Measurements from ENCODE around the gene CDH12. TPM values are rescaled to one million over a fixed set of nuclear protein-coding genes. Genes with fewer than 3 reads are reported as not detected.

Gene CDH12
- total and polyA plus RNA-seq, 2 donors (not counting 3 experiments of a cell fraction or from before 2014, with no cell fraction given), result 0.03 TPM; not detected in 1

DNA sequence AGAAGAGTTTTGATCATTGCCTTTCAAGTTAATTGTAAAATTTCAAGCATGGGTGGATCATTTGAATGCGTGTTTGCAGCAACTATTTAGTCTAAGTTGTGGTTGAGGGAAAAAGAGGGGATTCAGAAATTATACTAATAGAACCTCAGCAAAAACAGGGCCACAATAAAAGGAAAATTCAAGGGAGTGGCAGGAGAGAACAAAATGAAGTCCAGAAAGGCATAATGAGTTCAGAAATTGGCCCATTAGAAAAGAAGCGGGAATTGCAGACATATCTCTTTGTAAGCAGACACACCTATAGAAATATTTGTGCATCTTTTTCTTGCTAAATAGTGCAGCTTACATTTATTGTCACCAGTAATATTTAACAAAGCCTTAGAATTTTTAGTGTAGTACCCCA is 960.0 kb downstream of the CDH12 start:
- Histone ChIP-seq H4K20me1 (replicated peaks; ENCODE audit: control insufficient read depth, extremely low read depth, insufficient read depth, low read length) (no peaks in the 10 kb centered on the region), H3K79me2 (ENCODE audit: control insufficient read depth, insufficient read depth, low read length) (no peaks in the 10 kb centered on the region), H3K9me3 (replicated peaks; ENCODE audit: control insufficient read depth, insufficient read depth, low read length) (no peaks in the 10 kb centered on the region), H2AFZ (ENCODE audit: low read depth, low read length) (no peak overlapping the region), H3K27ac (ENCODE audit: insufficient read depth, low read depth, low read length) (no peak overlapping the region), H3K4me1 (ENCODE audit: control insufficient read depth, extremely low read depth, insufficient read depth, low read length) (peaks cover 6% of the 10 kb centered on the region), H3K27me3 (ENCODE audit: control insufficient read depth in 2 of 2, insufficient read depth in 2 of 2, low read length in 2 of 2) (no peaks in the 10 kb centered on the region), H3K4me3 (replicated peaks in 1 of 3; ENCODE audit: insufficient read depth in 1 of 3, low read depth in 1 of 3, low read length in 3 of 3) (no peak overlapping the region), H3K36me3 (ENCODE audit: control insufficient read depth in 2 of 2, extremely low read depth in 1 of 2, insufficient read depth in 2 of 2, low read length in 2 of 2) (no peaks in the 10 kb centered on the region), H3K9ac (replicated peaks; ENCODE audit: extremely low read depth, insufficient read depth, low read length) (no peak overlapping the region), H3K4me2 (ENCODE audit: insufficient read depth, low read length) (no peak overlapping the region), H3K9me1 (replicated peaks; ENCODE audit: control insufficient read depth, extremely low read depth, insufficient read depth, low read length) (no peaks in the 10 kb centered on the region)
- FAIRE-seq, result no peak
- dilution Hi-C loops (cut with MboI; ENCODE audit: extremely low pct_ligation_motif_present, low sequenced_read_pairs) (no loop called here), intact Hi-C loops (cut with micrococcal nuclease) (no loop called here)
- BruUV-seq (replicated peaks), result no TSS peak
- ChIA-PET POLR2A (no interaction called here), CTCF (no interaction called here)
- no peak for DNase-seq (ENCODE audit: low read depth, low spot score)
- no peak for TF ChIP-seq POLR2AphosphoS5 (IDR thresholded peaks at IDR 0.05; ENCODE audit: insufficient read depth, low read depth, low read length)
- no peak for TF ChIP-seq POLR2A (IDR thresholded peaks at IDR 0.05; ENCODE audit: low read depth, low read length)
- TF ChIP-seq, protein P1, sequence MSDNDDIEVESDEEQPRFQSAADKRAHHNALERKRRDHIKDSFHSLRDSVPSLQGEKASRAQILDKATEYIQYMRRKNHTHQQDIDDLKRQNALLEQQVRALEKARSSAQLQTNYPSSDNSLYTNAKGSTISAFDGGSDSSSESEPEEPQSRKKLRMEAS (IDR thresholded peaks at IDR 0.05; ENCODE audit: insufficient read depth, insufficient read length), result no peak
- TF ChIP-seq EZH2 (IDR thresholded peaks at IDR 0.05; ENCODE audit: borderline replicate concordance, low read depth, low read length, severe bottlenecking), result no peak
- TF ChIP-seq CTCF (IDR thresholded peaks at IDR 0.05; ENCODE audit: extremely low read depth in 1 of 2, insufficient read depth in 1 of 2, low read depth in 1 of 2, low read length in 2 of 2), result no peak
- no peak for TF ChIP-seq JUN (IDR thresholded peaks at IDR 0.05; ENCODE audit: borderline replicate concordance, insufficient read depth, insufficient read length, low read depth)
- TF ChIP-seq GATA2 (IDR thresholded peaks at IDR 0.05; ENCODE audit: insufficient read depth, insufficient read length, low read depth, low read length), result no peak
- no peak for TF ChIP-seq FOS (IDR thresholded peaks at IDR 0.05; ENCODE audit: borderline replicate concordance, insufficient read depth, low read length)
- TF ChIP-seq MYC (IDR thresholded peaks at IDR 0.05; ENCODE audit: low read depth, low read length), result no peak

All from endothelial cell of umbilical vein (primary cell).